Erythroblast (primary cell): Measurements from ENCODE around the gene MAP9.

ENCODE experiments used
- GATA1 ChIP-seq: IDR thresholded peaks from 2 replicates; pipeline ENCODE4 v1.6.1; 2011; ENCODE audit warnings: low read depth, mild to moderate bottlenecking, control low read depth, low read length, moderate library complexity
- POLR2A ChIP-seq: IDR thresholded peaks from 2 replicates; pipeline ENCODE4 v1.6.1; 2011; ENCODE audit warnings: mild to moderate bottlenecking, low read length

GRCh38 chr4:155423671-155424070 lies 46.9 kb upstream of the MAP9 start:
- TF ChIP-seq POLR2A = no peak
- TF ChIP-seq GATA1 = no peak
